Measurements from ENCODE around the gene FRYL. TPM values are rescaled to one million over a fixed set of nuclear protein-coding genes. Genes with fewer than 3 reads are reported as not detected.

Gene FRYL
- total and polyA plus RNA-seq, 7 experiments from 2014 or later: 25.4 to 126 (median 102) TPM

- Histone ChIP-seq H3K9me3 (ENCODE audit: control insufficient read depth in 2 of 3, low read length in 3 of 3) (no peaks in the 10 kb centered on the region), H3K4me1 (ENCODE audit: control insufficient read depth in 2 of 2, insufficient read depth in 2 of 2, low read length in 2 of 2) (no peaks in the 10 kb centered on the region), H3K27ac (ENCODE audit: low read depth, low read length) (no peak overlapping the region), H3K36me3 (ENCODE audit: control insufficient read depth in 2 of 3, insufficient read depth in 3 of 3, low read length in 3 of 3) (no peaks in the 10 kb centered on the region), H3K4me3 (ENCODE audit: low read length) (no peak overlapping the region), H3K27me3 (ENCODE audit: control insufficient read depth in 2 of 2, insufficient read depth in 2 of 2, low read length in 2 of 2) (no peaks in the 10 kb centered on the region)
- no peaks in the 10 kb centered on the region for H3K36me3 Mint-ChIP-seq
- no peaks in the 10 kb centered on the region for H3K9me3 Mint-ChIP-seq
- no peak overlapping the region for H3K4me3 Mint-ChIP-seq
- POLR2A ChIA-PET: interaction anchor here (0.6 kb wide), 1 partner anchor 12 kb away, joined by 5 read pairs; no protein-coding TSS in a partner anchor
- H3K4me1 Mint-ChIP-seq: peaks cover 0 to 2% (median 0%) of the 10 kb centered on the region in 7 donors
- no peak for ATAC-seq
- no peak overlapping the region for H3K27ac Mint-ChIP-seq
- no peaks in the 10 kb centered on the region for H3K27me3 Mint-ChIP-seq
- intact Hi-C loops (cut with micrococcal nuclease): no loop called here
- no peak for DNase-seq
- CTCF ChIA-PET: interaction anchor here (0.6 to 1.4 kb wide), 3 partner anchors 9 to 715 kb away, joined by 3 read pairs; no protein-coding TSS in a partner anchor
Observed at GRCh38 chr4:48790561-48790960, 10.5 kb upstream of the FRYL start.

- Mint-ChIP-seq H3K9me3 (no peaks in the 10 kb centered on the region), H3K27me3 (no peaks in the 10 kb centered on the region), H3K27ac (no peak overlapping the region), H3K4me1 (peaks cover 0 to 2% (median 0%) of the 10 kb centered on the region in 7 donors), H3K4me3 (no peak overlapping the region), H3K36me3 (no peaks in the 10 kb centered on the region)
- no peaks in the 10 kb centered on the region for H3K27me3 ChIP-seq (ENCODE audit: control insufficient read depth in 2 of 2, insufficient read depth in 2 of 2, low read length in 2 of 2)
- no peak for ATAC-seq
- no peaks in the 10 kb centered on the region for H3K4me1 ChIP-seq (ENCODE audit: control insufficient read depth in 2 of 2, insufficient read depth in 2 of 2, low read length in 2 of 2)
- CTCF ChIA-PET: no interaction called here
- no peak overlapping the region for H3K4me3 ChIP-seq (ENCODE audit: low read length)
- POLR2A ChIA-PET: interaction anchor here (1.3 kb wide), 1 partner anchor 8 kb away, joined by 4 read pairs; no protein-coding TSS in a partner anchor
- no peaks in the 10 kb centered on the region for H3K9me3 ChIP-seq (ENCODE audit: control insufficient read depth in 2 of 3, low read length in 3 of 3)
- H3K27ac ChIP-seq (ENCODE audit: low read depth, low read length): no peak overlapping the region
- no peaks in the 10 kb centered on the region for H3K36me3 ChIP-seq (ENCODE audit: control insufficient read depth in 2 of 3, insufficient read depth in 3 of 3, low read length in 3 of 3)
- intact Hi-C loops (cut with micrococcal nuclease): no loop called here
- no peak for DNase-seq
Observed at GRCh38 chr4:48787056-48787455, 7.0 kb upstream of the FRYL start.

DNA sequence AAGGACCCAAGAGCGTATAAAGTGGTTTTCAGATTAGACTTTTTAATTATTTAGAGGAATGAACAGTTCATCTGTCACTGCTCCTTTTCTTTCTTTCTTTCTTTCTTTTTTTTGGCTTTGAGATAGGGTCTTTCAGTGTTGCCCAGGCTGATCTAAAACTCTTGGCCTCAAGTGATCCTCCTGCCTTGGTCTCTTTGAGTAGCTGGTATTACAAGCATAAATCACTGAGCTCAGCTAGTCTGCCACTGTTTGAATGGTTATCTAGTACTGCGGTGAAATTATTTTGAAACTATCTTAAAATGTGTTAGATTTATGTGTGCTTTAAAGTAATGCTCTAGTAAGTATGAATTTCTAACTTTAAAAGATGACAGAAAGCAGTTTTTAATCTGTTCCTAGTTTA is 6.5 kb upstream of the FRYL start:
- Mint-ChIP-seq H3K27ac (no peak overlapping the region), H3K4me3 (no peak overlapping the region), H3K27me3 (no peaks in the 10 kb centered on the region), H3K36me3 (no peaks in the 10 kb centered on the region), H3K4me1 (peaks cover 0 to 2% (median under 1%) of the 10 kb centered on the region in 7 donors), H3K9me3 (no peaks in the 10 kb centered on the region)
- H3K27me3 ChIP-seq (ENCODE audit: control insufficient read depth in 2 of 2, insufficient read depth in 2 of 2, low read length in 2 of 2): no peaks in the 10 kb centered on the region
- DNase-seq: no peak
- peaks cover 0 to under 1% of the 10 kb centered on the region in 2 donors for H3K4me1 ChIP-seq (ENCODE audit: control insufficient read depth in 2 of 2, insufficient read depth in 2 of 2, low read length in 2 of 2)
- no peak for ATAC-seq
- no peaks in the 10 kb centered on the region for H3K9me3 ChIP-seq (ENCODE audit: control insufficient read depth in 2 of 3, low read length in 3 of 3)
- no peak overlapping the region for H3K27ac ChIP-seq (ENCODE audit: low read depth, low read length)
- POLR2A ChIA-PET: no interaction called here
- no peaks in the 10 kb centered on the region for H3K36me3 ChIP-seq (ENCODE audit: control insufficient read depth in 2 of 3, insufficient read depth in 3 of 3, low read length in 3 of 3)
- CTCF ChIA-PET: no interaction called here
- intact Hi-C loops (cut with micrococcal nuclease): no loop called here
- no peak overlapping the region for H3K4me3 ChIP-seq (ENCODE audit: low read length)

- Mint-ChIP-seq H3K9me3 (peaks cover 0 to under 1% (median 0%) of the 10 kb centered on the region in 11 donors), H3K27ac (no peak overlapping the region), H3K4me1 (peaks cover 1 to 9% (median 8%) of the 10 kb centered on the region in 7 donors), H3K27me3 (no peaks in the 10 kb centered on the region), H3K4me3 (no peak overlapping the region), H3K36me3 (no peaks in the 10 kb centered on the region)
- ChIA-PET CTCF (no interaction called here), POLR2A (no interaction called here)
- no peak for DNase-seq
- intact Hi-C loops (cut with micrococcal nuclease): no loop called here
- Histone ChIP-seq H3K4me3 (ENCODE audit: low read length) (no peak overlapping the region), H3K9me3 (ENCODE audit: control insufficient read depth in 2 of 3, low read length in 3 of 3) (no peaks in the 10 kb centered on the region), H3K27me3 (ENCODE audit: control insufficient read depth in 2 of 2, insufficient read depth in 2 of 2, low read length in 2 of 2) (no peaks in the 10 kb centered on the region), H3K36me3 (ENCODE audit: control insufficient read depth in 2 of 3, insufficient read depth in 3 of 3, low read length in 3 of 3) (no peaks in the 10 kb centered on the region), H3K27ac (ENCODE audit: low read depth, low read length) (no peak overlapping the region), H3K4me1 (ENCODE audit: control insufficient read depth in 2 of 2, insufficient read depth in 2 of 2, low read length in 2 of 2) (peaks cover 0 to 7% of the 10 kb centered on the region in 2 donors)
- ATAC-seq: no peak
Observed at GRCh38 chr4:48785302-48785701, 5.2 kb upstream of the FRYL start.

DNA sequence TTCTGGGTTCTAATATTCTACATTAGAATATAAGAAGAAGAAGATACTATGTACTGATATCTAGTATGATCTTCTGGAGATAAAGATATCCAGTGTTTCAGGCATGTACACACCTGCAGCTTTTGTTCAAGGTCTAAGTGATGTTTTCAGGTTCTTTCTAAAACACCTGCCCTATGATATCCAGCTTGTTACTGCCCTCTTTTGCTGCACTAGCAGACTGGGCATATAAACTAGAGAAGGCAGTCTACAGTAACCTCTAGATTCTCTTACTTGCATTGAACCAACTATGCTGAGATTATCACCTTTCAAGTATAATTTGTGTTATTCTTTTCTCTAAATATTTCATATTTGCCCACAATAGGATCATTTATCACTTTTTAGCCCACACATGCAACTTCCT is 1.9 kb upstream of the FRYL start:
- intact Hi-C loops (cut with micrococcal nuclease): loop anchor here (2.0 kb wide), 4 partner anchors 99 to 651 kb away; partner anchors contain the start of gene TEC (in 2 of the 2)
- Mint-ChIP-seq H3K36me3 (no peaks in the 10 kb centered on the region), H3K27me3 (no peaks in the 10 kb centered on the region), H3K4me1 (peaks cover 19 to 31% (median 29%) of the 10 kb centered on the region in 7 donors), H3K9me3 (peaks cover 0 to 1% (median 0%) of the 10 kb centered on the region in 11 donors), H3K27ac (peak overlapping the region in 4 of 9 donors; percentile 22 to 93 (median 82)), H3K4me3 (peak overlapping the region in 2 of 10 donors; percentile 76 to 91)
- Histone ChIP-seq H3K4me1 (ENCODE audit: control insufficient read depth in 2 of 2, insufficient read depth in 2 of 2, low read length in 2 of 2) (peaks cover 13 to 15% of the 10 kb centered on the region in 2 donors), H3K9me3 (ENCODE audit: control insufficient read depth in 2 of 3, low read length in 3 of 3) (no peaks in the 10 kb centered on the region), H3K4me3 (ENCODE audit: low read length) (no peak overlapping the region), H3K27me3 (ENCODE audit: control insufficient read depth in 2 of 2, insufficient read depth in 2 of 2, low read length in 2 of 2) (no peaks in the 10 kb centered on the region), H3K27ac (ENCODE audit: low read depth, low read length) (peak overlapping the region; percentile 38), H3K36me3 (ENCODE audit: control insufficient read depth in 2 of 3, insufficient read depth in 3 of 3, low read length in 3 of 3) (peaks cover 0 to 4% (median 0%) of the 10 kb centered on the region in 3 experiments)
- ATAC-seq: no peak
- ChIA-PET CTCF (interaction anchor here (0.7 to 4.3 kb wide), 4 partner anchors 9 to 675 kb away, joined by 3 to 23 read pairs (median 3); no protein-coding TSS in a partner anchor), POLR2A (interaction anchor here (0.7 to 1.0 kb wide), 2 partner anchors 124 to 203 kb away, joined by 3 to 4 read pairs; no protein-coding TSS in a partner anchor)
- DNase-seq: no peak

GRCh38 chr4:48780865-48781214 is 761 bp upstream of the FRYL start:
- ChIA-PET POLR2A (interaction anchor here (0.6 to 2.0 kb wide), 12 partner anchors 9 to 440 kb away, joined by 3 to 23 read pairs (median 4); partner anchors contain the start of genes OCIAD1, OCIAD2 and SLAIN2), CTCF (interaction anchor here (0.7 to 4.3 kb wide), 3 partner anchors 10 to 206 kb away, joined by 3 to 23 read pairs (median 3); no protein-coding TSS in a partner anchor)
- Histone ChIP-seq H3K27ac (ENCODE audit: low read depth, low read length) (peak overlapping the region; percentile 89), H3K36me3 (ENCODE audit: control insufficient read depth in 2 of 3, insufficient read depth in 3 of 3, low read length in 3 of 3) (peaks cover 0 to 4% (median 0%) of the 10 kb centered on the region in 3 experiments), H3K9me3 (ENCODE audit: control insufficient read depth in 2 of 3, low read length in 3 of 3) (no peaks in the 10 kb centered on the region), H3K4me1 (ENCODE audit: control insufficient read depth in 2 of 2, insufficient read depth in 2 of 2, low read length in 2 of 2) (peaks cover 15 to 23% of the 10 kb centered on the region in 2 donors), H3K27me3 (ENCODE audit: control insufficient read depth in 2 of 2, insufficient read depth in 2 of 2, low read length in 2 of 2) (no peaks in the 10 kb centered on the region), H3K4me3 (ENCODE audit: low read length) (peak overlapping the region; percentile 80)
- H3K4me3 Mint-ChIP-seq: peak overlapping the region; percentile 76 to 95 (median 92)
- DNase-seq (peak in 7 of 9 donors; percentile 32 to 78 (median 41)), ATAC-seq (no peak)
- H3K27me3 Mint-ChIP-seq: no peaks in the 10 kb centered on the region
- peaks cover 29 to 42% (median 40%) of the 10 kb centered on the region in 7 donors for H3K4me1 Mint-ChIP-seq
- intact Hi-C loops (cut with micrococcal nuclease): loop anchor here (1.0 to 2.0 kb wide), 12 partner anchors 50 to 1318 kb away; partner anchors contain the start of genes NFXL1 (in 2 of the 2), OCIAD1 (in 2 of the 2), OCIAD2 (in 2 of the 2) and SLAIN2 (in 2 of the 2)
- peaks cover 0 to 1% (median 0%) of the 10 kb centered on the region in 11 donors for H3K9me3 Mint-ChIP-seq
- no peaks in the 10 kb centered on the region for H3K36me3 Mint-ChIP-seq
- H3K27ac Mint-ChIP-seq: peak overlapping the region; percentile 76 to 96 (median 87)

Data from naive thymus-derived CD4-positive, alpha-beta T cell (primary cell).